ENCODE data around the gene MYO9B.

DNA sequence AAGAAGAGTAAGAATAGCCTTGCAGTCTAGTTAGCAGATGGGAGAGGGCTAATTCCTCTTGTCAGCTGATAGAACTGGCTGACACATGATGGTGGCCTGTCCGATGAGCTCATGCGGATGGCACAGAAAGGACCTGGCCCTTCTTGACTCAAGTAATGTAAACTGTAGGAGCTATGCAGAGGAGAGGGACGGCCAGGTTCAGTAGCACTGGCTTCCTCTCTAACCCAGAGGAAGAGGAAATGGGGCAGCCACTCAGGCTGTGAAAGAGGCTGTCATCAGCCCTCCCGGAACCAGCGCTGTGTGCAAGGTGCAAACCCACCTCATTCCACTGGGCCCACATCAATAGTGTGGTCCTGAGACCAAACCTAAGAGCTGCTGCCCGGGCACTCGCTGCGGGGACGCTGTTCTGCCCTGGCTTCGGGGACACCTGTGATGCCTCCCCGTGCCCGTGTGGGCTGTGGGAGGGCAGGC, 108.8 kb downstream of the MYO9B start:
- TF ChIP-seq, protein P1, sequence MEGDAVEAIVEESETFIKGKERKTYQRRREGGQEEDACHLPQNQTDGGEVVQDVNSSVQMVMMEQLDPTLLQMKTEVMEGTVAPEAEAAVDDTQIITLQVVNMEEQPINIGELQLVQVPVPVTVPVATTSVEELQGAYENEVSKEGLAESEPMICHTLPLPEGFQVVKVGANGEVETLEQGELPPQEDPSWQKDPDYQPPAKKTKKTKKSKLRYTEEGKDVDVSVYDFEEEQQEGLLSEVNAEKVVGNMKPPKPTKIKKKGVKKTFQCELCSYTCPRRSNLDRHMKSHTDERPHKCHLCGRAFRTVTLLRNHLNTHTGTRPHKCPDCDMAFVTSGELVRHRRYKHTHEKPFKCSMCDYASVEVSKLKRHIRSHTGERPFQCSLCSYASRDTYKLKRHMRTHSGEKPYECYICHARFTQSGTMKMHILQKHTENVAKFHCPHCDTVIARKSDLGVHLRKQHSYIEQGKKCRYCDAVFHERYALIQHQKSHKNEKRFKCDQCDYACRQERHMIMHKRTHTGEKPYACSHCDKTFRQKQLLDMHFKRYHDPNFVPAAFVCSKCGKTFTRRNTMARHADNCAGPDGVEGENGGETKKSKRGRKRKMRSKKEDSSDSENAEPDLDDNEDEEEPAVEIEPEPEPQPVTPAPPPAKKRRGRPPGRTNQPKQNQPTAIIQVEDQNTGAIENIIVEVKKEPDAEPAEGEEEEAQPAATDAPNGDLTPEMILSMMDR (conservative IDR thresholded peaks at IDR 0.05 in 1 of 2, IDR thresholded peaks at IDR 0.05 in 1 of 2; ENCODE audit: extremely low read depth in 1 of 2, insufficient read depth in 1 of 2, low read depth in 1 of 2, low read length in 2 of 2), result no peak
- no peak for TF ChIP-seq EZH2 (IDR thresholded peaks at IDR 0.05; ENCODE audit: borderline replicate concordance, low read length)

All from mammary epithelial cell (primary cell).